ENCODE data around the gene SHISA6.

Gene SHISA6

DNA sequence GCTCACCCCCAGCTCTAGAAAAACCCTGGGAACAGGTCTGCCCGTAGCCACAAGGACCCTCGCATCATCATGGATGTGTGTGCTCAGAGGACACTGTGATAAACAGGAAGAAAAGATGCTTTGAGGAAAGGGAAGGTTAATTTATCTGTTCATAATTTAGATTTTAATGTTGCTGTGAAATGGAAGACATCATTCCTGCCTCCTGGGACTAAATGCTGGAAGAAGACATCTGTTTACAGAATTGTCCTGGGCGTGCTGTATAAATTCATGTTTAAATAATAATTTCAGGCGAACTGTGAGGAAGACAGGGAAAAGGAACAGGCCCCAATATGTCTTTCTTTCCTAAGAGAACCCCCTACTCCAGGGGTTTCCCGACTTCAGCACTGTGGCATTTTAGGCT is 112.6 kb downstream of the SHISA6 start:
- DNase-seq (ENCODE audit: low spot score) = no peak

GRCh38 chr17:11356371-11356770 is 115.4 kb downstream of the SHISA6 start:
- no peak for DNase-seq (ENCODE audit: low spot score)

GRCh38 chr17:11363565-11364117 is 122.6 kb downstream of the SHISA6 start:
- no peak for DNase-seq (ENCODE audit: low spot score)

DNA sequence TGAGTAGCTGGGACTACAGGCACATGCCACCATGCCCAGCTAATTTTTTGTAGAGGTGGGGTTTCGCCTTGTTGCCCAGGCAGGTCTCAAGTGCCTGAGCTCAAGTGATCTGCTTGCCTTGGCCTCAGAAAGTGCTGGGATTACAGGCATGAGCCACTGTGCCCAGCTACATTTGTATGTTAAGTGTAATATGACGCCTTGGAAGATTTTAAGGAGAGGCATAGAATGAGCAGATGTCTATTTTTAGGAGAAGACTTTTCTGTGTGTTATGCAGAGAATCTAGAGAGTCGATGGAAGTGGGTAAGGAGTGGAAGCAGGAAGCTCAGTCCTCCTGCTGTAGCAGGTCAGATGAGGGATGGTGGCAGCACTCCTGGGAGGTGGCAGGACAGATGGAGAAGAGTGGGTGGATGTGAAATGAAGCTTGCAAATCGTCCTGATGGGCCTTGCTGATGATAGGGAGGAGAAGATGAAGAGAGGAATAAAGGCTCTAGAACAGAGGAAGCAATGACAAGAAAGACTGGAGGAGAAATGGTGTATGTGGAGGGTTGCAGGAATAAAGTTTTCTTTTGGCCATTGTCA is 125.3 kb downstream of the SHISA6 start:
- no peak for DNase-seq (ENCODE audit: low spot score)

GRCh38 chr17:11369575-11369974 is 128.6 kb downstream of the SHISA6 start:
- DNase-seq (ENCODE audit: low spot score) = no peak

- no peak for DNase-seq (ENCODE audit: low spot score)
These were observed 131.7 kb downstream of the SHISA6 start for GRCh38 chr17:11372692-11373091.

GRCh38 chr17:11378506-11378905 is 137.5 kb downstream of the SHISA6 start:
- DNase-seq (ENCODE audit: low spot score) = no peak

GRCh38 chr17:11380761-11381160 is 139.7 kb downstream of the SHISA6 start:
- DNase-seq (ENCODE audit: low spot score) = no peak

- no peak for DNase-seq (ENCODE audit: low spot score)
These were observed 142.1 kb downstream of the SHISA6 start for GRCh38 chr17:11383157-11383556.

- no peak for DNase-seq (ENCODE audit: low spot score)
These were observed 143.1 kb downstream of the SHISA6 start for GRCh38 chr17:11384131-11384530.

DNA sequence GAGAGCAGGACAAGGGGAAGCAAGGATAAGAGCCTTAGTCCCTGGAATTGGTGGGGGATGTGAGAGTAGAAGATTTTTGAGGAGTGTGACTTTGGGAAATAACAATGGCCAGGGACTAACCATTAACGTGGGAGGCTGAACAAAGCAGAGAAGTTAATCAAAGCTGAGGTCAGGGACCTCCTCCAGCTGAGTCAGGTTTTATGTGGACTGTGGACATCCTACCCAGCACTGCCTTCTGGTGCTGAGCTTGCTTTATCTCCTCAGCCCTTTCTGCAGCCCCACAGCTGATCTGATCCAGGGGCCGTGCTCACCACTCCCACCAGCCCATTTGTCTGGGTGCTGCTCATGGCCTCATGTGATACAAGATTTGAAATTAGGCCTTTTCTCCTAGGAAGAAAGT is 146.6 kb downstream of the SHISA6 start:
- DNase-seq (ENCODE audit: low spot score) = no peak

DNA sequence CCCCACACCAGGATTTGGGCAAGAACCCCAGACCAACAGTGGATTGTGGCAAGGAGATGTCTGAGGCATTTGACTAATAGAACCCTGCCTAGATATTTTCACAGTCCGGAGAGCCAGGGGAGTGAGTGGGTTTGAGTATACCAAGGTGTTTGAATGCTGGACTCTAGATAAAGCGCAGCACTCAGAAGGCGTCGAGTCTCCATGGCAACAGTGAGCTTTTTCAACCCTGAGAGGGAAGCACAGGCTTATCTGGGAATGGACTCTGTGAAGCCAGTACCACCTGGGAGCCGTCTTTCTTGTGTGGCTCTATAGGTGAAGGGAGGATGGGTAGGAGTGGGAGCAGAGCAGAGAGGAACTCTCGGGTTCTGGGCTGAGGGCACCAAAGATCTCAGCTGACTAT is 147.0 kb downstream of the SHISA6 start:
- no peak for DNase-seq (ENCODE audit: low spot score)

- no peak for DNase-seq (ENCODE audit: low spot score)
These were observed 148.6 kb downstream of the SHISA6 start for GRCh38 chr17:11389583-11389982.

- no peak for DNase-seq (ENCODE audit: low spot score)
These were observed 150.1 kb downstream of the SHISA6 start for GRCh38 chr17:11391134-11391533.

GRCh38 chr17:11404431-11405276 is 163.6 kb downstream of the SHISA6 start:
- DNase-seq (ENCODE audit: low spot score) = no peak

GRCh38 chr17:11406716-11407115 is 165.7 kb downstream of the SHISA6 start:
- no peak for DNase-seq (ENCODE audit: low spot score)

DNA sequence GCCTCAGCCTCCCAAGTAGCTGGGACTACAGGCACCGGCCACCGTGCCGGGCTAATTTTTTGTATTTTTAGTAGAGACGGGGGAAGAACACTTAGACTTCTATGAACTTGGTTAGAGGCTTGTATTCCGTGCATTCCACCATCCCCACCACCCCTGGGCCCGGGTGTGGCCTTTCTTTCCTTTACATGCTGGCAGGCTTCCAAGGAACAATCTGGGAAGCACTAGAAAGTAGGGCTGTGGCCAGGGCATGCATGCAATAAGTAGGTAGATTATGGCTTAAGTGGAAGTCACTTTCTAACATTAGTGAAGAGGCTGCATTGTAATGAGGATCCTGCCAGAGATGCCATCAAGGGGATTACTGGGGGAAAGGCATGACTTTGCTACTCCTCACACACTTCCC is 171.6 kb downstream of the SHISA6 start:
- DNase-seq (ENCODE audit: low spot score) = no peak

GRCh38 chr17:11418342-11418741 is 177.3 kb downstream of the SHISA6 start:
- no peak for DNase-seq (ENCODE audit: low spot score)

- DNase-seq (ENCODE audit: low spot score) = no peak
These were observed 189.7 kb downstream of the SHISA6 start for GRCh38 chr17:11430751-11431150.

DNA sequence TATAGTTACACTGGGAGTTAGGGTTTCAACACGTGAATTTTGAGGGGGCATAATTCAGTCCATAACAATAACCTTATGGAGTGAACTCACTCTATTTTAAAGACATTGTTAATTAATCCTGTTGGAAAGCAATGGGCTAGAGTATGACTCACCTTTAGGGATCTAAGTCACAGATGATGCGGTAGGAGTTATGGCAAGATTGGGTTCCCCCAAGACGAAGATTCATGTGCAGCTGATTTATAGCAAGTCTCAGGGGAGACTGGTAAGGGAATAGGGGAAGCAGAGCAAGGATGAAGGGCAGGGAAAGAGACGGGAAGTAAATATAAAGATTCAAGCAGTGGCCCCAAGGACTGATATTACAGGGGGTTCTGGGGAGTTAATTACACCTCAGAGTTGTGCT is 197.7 kb downstream of the SHISA6 start:
- DNase-seq (ENCODE audit: low spot score) = no peak

GRCh38 chr17:11441004-11441403 is 200.0 kb downstream of the SHISA6 start:
- no peak for DNase-seq (ENCODE audit: low spot score)

GRCh38 chr17:11446316-11446715 is 205.3 kb downstream of the SHISA6 start:
- DNase-seq (ENCODE audit: low spot score) = no peak

GRCh38 chr17:11454096-11454495 is 213.1 kb downstream of the SHISA6 start:
- DNase-seq (ENCODE audit: low spot score) = no peak

DNA sequence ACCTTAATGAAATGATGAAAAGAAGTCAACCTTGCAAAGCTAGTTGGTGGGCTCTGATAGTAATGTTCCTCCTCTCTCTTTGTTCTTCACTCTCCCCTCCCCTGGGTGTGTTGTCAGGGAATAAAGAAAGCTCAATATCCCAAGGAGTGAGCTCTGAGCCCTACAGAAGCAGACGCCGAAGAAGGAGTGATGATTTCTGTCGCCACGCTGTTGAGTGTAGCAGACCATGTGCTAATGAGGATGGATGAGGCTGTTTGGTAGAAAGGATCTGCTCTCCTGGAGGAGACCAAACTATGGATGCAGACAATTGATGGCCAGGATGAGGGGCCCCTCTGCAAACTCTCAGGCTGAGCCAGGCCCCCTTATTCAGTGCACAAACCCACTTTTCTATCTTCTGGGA is 217.3 kb downstream of the SHISA6 start:
- no peak for DNase-seq (ENCODE audit: low spot score)

All from CD4-positive, alpha-beta T cell treated with Interleukin-15 for 4 hours (primary cell).